GM12878 (cell line): ENCODE measurements around the gene CARD10. TPM values are rescaled to one million over a fixed set of nuclear protein-coding genes. Genes with fewer than 3 reads are reported as not detected.

Experiments used
- ATAC-seq: fragments of 200-7000 bp; cut with Tn5 transposase; 3 replicates; pipeline ENCODE4 v1.9.1; 2020; ENCODE audit warnings: mild to moderate bottlenecking, moderate library complexity
- Bru-seq: library from RNA; stranded (reverse); fragments of 400-500 nt; gene quantifications from one replicate; lab custom pipeline; 2021; lab: Mats Ljungman, UMichigan
- BruChase-seq, 2 experiments: library from RNA; stranded (reverse); fragments of 400-500 nt; gene quantifications; one replicate each; lab custom pipeline; 2021; lab: Mats Ljungman, UMichigan
- BruUV-seq: library from RNA; stranded (reverse); fragments of 400-500 nt; replicated peaks from 2 replicates; lab custom pipeline; 2021; lab: Mats Ljungman, UMichigan
- CTCF ChIA-PET: fragments of 300-600 bp; sonication (Branson Sonifier 250); formaldehyde crosslinking; extraction: SDS; loops from one replicate; lab custom pipeline; 2021; ENCODE audit warnings: inconsistent platforms; lab: Yijun Ruan, JAX
- POLR2A ChIA-PET: fragments of 350-600 bp; formaldehyde crosslinking; extraction: SDS; loops from one replicate; lab custom pipeline; 2021; ENCODE audit warnings: inconsistent platforms; lab: Charles Lee
- RAD21 ChIA-PET: fragments of 300-600 bp; sonication (Branson Sonifier 250); formaldehyde crosslinking; loops from one replicate; lab custom pipeline; 2023; ENCODE audit warnings: antibody characterized with exemption; ENCODE audit not compliant: unreplicated experiment; lab: Charles Lee
- SMC1A ChIA-PET: fragments of 300-600 bp; sonication (Branson Sonifier 250); formaldehyde crosslinking; loops from one replicate; lab custom pipeline; 2023; ENCODE audit not compliant: unreplicated experiment, uncharacterized antibody; lab: Charles Lee
- DNase-seq: peaks from one replicate; pipeline ENCODE4 v3.0.0-alpha.2; 2011; ENCODE audit warnings: low read depth, low spot score
- FAIRE-seq: peaks from 3 replicates; lab custom pipeline; 2011; peaks lifted over from hg19 to GRCh38; lab: Jason Lieb, UNC
- H2AFZ ChIP-seq: 2 replicates; pipeline ENCODE4 v1.6.0; 2011; ENCODE audit warnings: low read depth, low read length, control low read depth; ENCODE audit not compliant: control insufficient read depth
- H3K27ac ChIP-seq: 2 replicates; pipeline ENCODE4 v1.5.1; 2011; ENCODE audit warnings: control low read depth; ENCODE audit not compliant: control insufficient read depth, insufficient read depth
- H3K27me3 ChIP-seq, 2 experiments: replicated peaks in 1 of 2; 2 replicates each; pipeline versions ENCODE4 v1.6.0 to v1.6.1; 2011; ENCODE audit warnings: low read length in 1 of 2; ENCODE audit not compliant: control insufficient read depth in 2 of 2, insufficient read depth in 2 of 2
- H3K36me3 ChIP-seq, 2 experiments: 2 replicates each; pipeline ENCODE4 v1.5.1; 2011; ENCODE audit warnings: low read length in 1 of 2; ENCODE audit not compliant: control insufficient read depth in 2 of 2, insufficient read depth in 2 of 2
- H3K4me1 ChIP-seq: 2 replicates; pipeline ENCODE4 v1.6.1; 2011; ENCODE audit warnings: mild to moderate bottlenecking, low read length, moderate library complexity, mixed read lengths; ENCODE audit not compliant: control insufficient read depth, insufficient read depth
- H3K4me2 ChIP-seq: 2 replicates; pipeline ENCODE4 v1.6.0; 2011; ENCODE audit warnings: control low read depth; ENCODE audit not compliant: control insufficient read depth, insufficient read depth
- H3K4me3 ChIP-seq: fragments of 200-600 bp; sonication (generic); 2 replicates; pipeline ENCODE4 v1.5.1; 2016
- H3K79me2 ChIP-seq: 2 replicates; pipeline ENCODE4 v1.6.0; 2011; ENCODE audit warnings: low read length; ENCODE audit not compliant: control insufficient read depth, insufficient read depth
- H3K9ac ChIP-seq: 2 replicates; pipeline ENCODE4 v1.8.0; 2011; ENCODE audit warnings: low read length, control low read depth, mixed read lengths; ENCODE audit not compliant: control insufficient read depth, insufficient read depth
- H3K9me3 ChIP-seq: replicated peaks from 3 replicates; pipeline ENCODE4 v1.5.1; 2011; ENCODE audit warnings: mild to moderate bottlenecking, low read length; ENCODE audit not compliant: control insufficient read depth, insufficient read depth
- H4K20me1 ChIP-seq: 2 replicates; pipeline ENCODE4 v1.6.0; 2011; ENCODE audit not compliant: control insufficient read depth, insufficient read depth
- BHLHE40 ChIP-seq, 2 experiments: fragments of 450-650 bp in 1 of 2; IDR thresholded peaks; 2 replicates each; pipeline ENCODE4 v1.6.1; 2011 to 2017; ENCODE audit warnings: low read depth in 2 of 2, borderline replicate concordance in 1 of 2, improper control_type of control experiment in 1 of 2, low read length in 1 of 2, mild to moderate bottlenecking in 1 of 2
- BMI1 ChIP-seq: fragments of 450-650 bp; IDR thresholded peaks from 2 replicates; pipeline ENCODE4 v1.6.1; 2016; ENCODE audit warnings: mild to moderate bottlenecking, moderate library complexity, borderline replicate concordance
- EGR1 ChIP-seq, 2 experiments: IDR thresholded peaks; 1 replicate in 1 of 2; 2 replicates in 1 of 2; pipeline ENCODE4 v1.6.1; 2011 to 2012; ENCODE audit warnings: low read depth in 2 of 2, low read length in 2 of 2, borderline replicate concordance in 1 of 2, mild to moderate bottlenecking in 1 of 2, moderate library complexity in 1 of 2
- HDAC2 ChIP-seq: fragments of 200-600 bp; sonication (generic); IDR thresholded peaks from 2 replicates; pipeline ENCODE4 v1.6.1; 2017
- IKZF1 ChIP-seq: fragments of 450-650 bp; conservative IDR thresholded peaks from 2 replicates; pipeline ENCODE4 v1.6.1; 2017; ENCODE audit warnings: antibody characterized with exemption, mild to moderate bottlenecking
- MXI1 ChIP-seq: fragments of 150-350 bp; IDR thresholded peaks from 2 replicates; pipeline ENCODE4 v1.6.1; 2011; ENCODE audit warnings: low read depth, mild to moderate bottlenecking, inconsistent platforms, low read length, improper control_type of control experiment
- NBN ChIP-seq: fragments of 450-650 bp; IDR thresholded peaks from 2 replicates; pipeline ENCODE4 v1.6.1; 2016
- NR2F1 ChIP-seq: fragments of 450-650 bp; conservative IDR thresholded peaks from 2 replicates; pipeline ENCODE4 v1.6.1; 2017; ENCODE audit warnings: mild to moderate bottlenecking
- POLR2A ChIP-seq: IDR thresholded peaks from 2 replicates; pipeline ENCODE4 v1.6.1; 2011; ENCODE audit warnings: low read depth, mild to moderate bottlenecking, low read length
- SIN3A ChIP-seq: IDR thresholded peaks from 2 replicates; pipeline ENCODE4 v1.6.1; 2012; ENCODE audit warnings: low read depth, low read length, improper control_type of control experiment
- WGBS: methylation state at CpG from one replicate; pipeline ENCODE4 v1.1.6; 2016; ENCODE audit warnings: low lambda C conversion rate; ENCODE audit not compliant: insufficient replicate concordance, insufficient coverage; ENCODE audit errors: missing lambda C conversion rate; 5-methylcytosine and 5-hydroxymethylcytosine counted together
- in situ Hi-C: fragments of 300-500 bp; cut with MboI; formaldehyde crosslinking; loops from 9 replicates; pipeline ENCODE4 v1.14.3; 2018; ENCODE audit warnings: mixed read lengths
- intact Hi-C: fragments of 100-400 bp; cut with micrococcal nuclease; formaldehyde crosslinking; loops from one replicate; pipeline ENCODE4 v1.14.2; 2022; ENCODE audit not compliant: unreplicated experiment
- long read RNA-seq, 2 experiments: library from polyadenylated mRNA; unstranded; transcript quantifications; one replicate each; pipeline ENCODE4 v2.0.0, GENCODE V29; 2019 to 2020
- polyA minus RNA-seq, 3 experiments: library from RNA; depleted of rRNA, polyadenylated mRNA; stranded (reverse); fragments of >200 nt; gene quantifications; 2 replicates each; pipeline ENCODE4 v1.2.3, GENCODE V29; 2011
- polyA plus RNA-seq, 11 experiments: library from polyadenylated mRNA; depleted of rRNA in 4 of 11; unstranded in 6 of 11; stranded (reverse) in 5 of 11; fragments of >200 nt; fragmentation: Nextera tagmentation in 4 of 11; fragmentation: Illumina TruSeq in 1 of 11; extraction: Ambion mirVana in 4 of 11; extraction: Trizol in 1 of 11; gene quantifications; 1 replicate in 1 of 11; 2 replicates in 10 of 11; pipeline versions ENCODE4 v1.2.1 to v1.2.3, GENCODE V29; 2011 to 2016; ENCODE audit warnings: inconsistent platforms in 2 of 11, missing spikeins in 2 of 11, low read depth in 1 of 11
- total RNA-seq, 4 experiments: library from RNA; depleted of rRNA in 3 of 4; stranded (reverse); fragments of >200 nt in 3 of 4; fragmentation: Illumina TruSeq in 1 of 4; extraction: Trizol in 1 of 4; gene quantifications; 2 replicates each; pipeline versions ENCODE4 v1.2.1 to v1.2.3, GENCODE V29; 2013 to 2021
- TF ChIP-seq, protein P1 (sequence below): fragments of 450-650 bp; IDR thresholded peaks from 2 replicates; pipeline ENCODE4 v1.6.1; 2017; ENCODE audit warnings: borderline replicate concordance
- TF ChIP-seq, protein P2 (sequence below): fragments of 450-650 bp; IDR thresholded peaks from 2 replicates; pipeline ENCODE4 v1.6.1; 2017; ENCODE audit warnings: mild to moderate bottlenecking, low read depth, inconsistent platforms; ENCODE audit not compliant: poor library complexity, severe bottlenecking

The CARD10 gene, protein sequence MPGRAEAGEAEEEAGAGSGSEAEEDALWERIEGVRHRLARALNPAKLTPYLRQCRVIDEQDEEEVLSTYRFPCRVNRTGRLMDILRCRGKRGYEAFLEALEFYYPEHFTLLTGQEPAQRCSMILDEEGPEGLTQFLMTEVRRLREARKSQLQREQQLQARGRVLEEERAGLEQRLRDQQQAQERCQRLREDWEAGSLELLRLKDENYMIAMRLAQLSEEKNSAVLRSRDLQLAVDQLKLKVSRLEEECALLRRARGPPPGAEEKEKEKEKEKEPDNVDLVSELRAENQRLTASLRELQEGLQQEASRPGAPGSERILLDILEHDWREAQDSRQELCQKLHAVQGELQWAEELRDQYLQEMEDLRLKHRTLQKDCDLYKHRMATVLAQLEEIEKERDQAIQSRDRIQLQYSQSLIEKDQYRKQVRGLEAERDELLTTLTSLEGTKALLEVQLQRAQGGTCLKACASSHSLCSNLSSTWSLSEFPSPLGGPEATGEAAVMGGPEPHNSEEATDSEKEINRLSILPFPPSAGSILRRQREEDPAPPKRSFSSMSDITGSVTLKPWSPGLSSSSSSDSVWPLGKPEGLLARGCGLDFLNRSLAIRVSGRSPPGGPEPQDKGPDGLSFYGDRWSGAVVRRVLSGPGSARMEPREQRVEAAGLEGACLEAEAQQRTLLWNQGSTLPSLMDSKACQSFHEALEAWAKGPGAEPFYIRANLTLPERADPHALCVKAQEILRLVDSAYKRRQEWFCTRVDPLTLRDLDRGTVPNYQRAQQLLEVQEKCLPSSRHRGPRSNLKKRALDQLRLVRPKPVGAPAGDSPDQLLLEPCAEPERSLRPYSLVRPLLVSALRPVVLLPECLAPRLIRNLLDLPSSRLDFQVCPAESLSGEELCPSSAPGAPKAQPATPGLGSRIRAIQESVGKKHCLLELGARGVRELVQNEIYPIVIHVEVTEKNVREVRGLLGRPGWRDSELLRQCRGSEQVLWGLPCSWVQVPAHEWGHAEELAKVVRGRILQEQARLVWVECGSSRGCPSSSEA
- total RNA-seq (2013; cell fraction: nucleolus; rRNA removed): not detected in 2 replicates
- total RNA-seq (2014; rRNA removed) (not detected in 2 replicates), total RNA-seq (2014; rRNA removed; fragmentation: Illumina TruSeq; extraction: Trizol) (not detected in 2 replicates), total RNA-seq (2021) (0.08 and 0.21 TPM in 2 replicates), polyA plus RNA-seq (2011; rRNA removed) (0.04 and 0.10 TPM in 2 replicates), polyA plus RNA-seq (2014; fragmentation: Illumina TruSeq; extraction: Trizol) (not detected in 2 replicates), polyA plus RNA-seq (2014; fragmentation: Nextera tagmentation; extraction: Ambion mirVana) (not detected), polyA plus RNA-seq (2014; rRNA removed) (0.10 TPM in 1 of 2 replicates, not detected in the other), polyA plus RNA-seq (2016; fragmentation: Nextera tagmentation; extraction: Ambion mirVana) (not detected), polyA minus RNA-seq (2011; rRNA and poly(A)+ RNA removed) (0.10 TPM in 1 of 2 replicates, not detected in the other), Bru-seq, nascent RNA (percentile 6 among the genes with signal in this experiment), BruChase-seq, experiment 1, labeled RNA remaining after a 6-hour chase (percentile 9 among the genes with signal in this experiment), BruChase-seq, experiment 2, labeled RNA remaining after a 2-hour chase (percentile 10 among the genes with signal in this experiment)
- polyA plus RNA-seq (2011; ENCODE audit: low read depth): not detected
- polyA plus RNA-seq (2011; cell fraction: cytosol; rRNA removed): 0.10 and 0.16 TPM in 2 replicates
- 0.48 and 0.61 TPM in 2 replicates for polyA plus RNA-seq (2011; cell fraction: nucleus; rRNA removed)
- not detected in 2 replicates for polyA plus RNA-seq (2012)
- not detected in 2 replicates for polyA minus RNA-seq (2011; cell fraction: cytosol; rRNA and poly(A)+ RNA removed)
- 0.12 and 0.57 TPM in 2 replicates for polyA minus RNA-seq (2011; cell fraction: nucleus; rRNA and poly(A)+ RNA removed)
- long read RNA-seq, experiment 1: 0 reads
- long read RNA-seq, experiment 2: 0 reads

DNA sequence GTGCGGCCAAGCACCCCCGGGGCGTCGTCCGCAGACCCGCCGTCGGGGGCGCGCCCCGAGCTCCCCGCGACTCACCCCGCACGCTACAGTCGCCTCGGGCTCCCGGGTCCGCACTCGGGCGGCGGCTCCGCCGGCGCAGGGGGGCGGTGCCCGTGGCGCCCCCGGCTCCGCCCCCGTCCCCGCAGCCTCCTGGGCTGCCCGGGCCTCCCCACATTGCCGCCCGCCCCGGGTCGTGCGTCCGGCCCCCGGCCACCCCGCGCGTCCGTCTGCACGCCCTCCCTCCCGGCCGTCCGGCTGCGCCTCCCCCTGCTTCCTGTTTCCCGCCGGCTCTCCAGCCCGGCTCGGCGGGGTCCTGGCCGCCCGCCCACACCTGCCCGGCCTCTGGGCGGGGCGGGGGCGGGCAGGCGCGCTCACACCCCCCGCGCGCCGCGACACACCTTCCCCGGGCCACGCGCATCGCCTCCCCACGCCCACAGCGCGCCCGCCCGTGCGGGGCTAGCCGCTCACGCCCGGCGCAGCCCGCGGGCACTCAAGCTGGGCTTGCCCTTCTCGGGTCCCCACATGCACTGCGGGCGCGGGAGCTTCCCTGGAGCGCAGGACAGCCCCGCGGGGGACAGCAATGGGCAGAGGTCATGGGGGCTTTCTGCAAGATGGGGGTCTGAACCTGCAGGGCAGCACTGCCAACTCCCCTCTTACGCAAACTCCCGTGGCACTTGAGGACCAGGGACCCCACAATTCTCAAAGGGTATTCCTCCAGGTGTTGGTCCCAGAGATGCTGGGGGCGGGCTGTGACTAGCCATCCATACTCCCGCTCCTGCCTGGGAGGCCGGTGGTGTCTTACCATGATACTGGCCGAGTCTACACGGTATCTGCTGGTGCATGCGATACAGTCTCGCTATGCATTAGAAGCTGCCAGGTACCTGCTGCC is at the start of gene CARD10:
TSS of gene CARD10 (minus strand) at position 148 of the 928 bp plus-strand sequence. CDS start 215 bp downstream, outside the sequence.
- FAIRE-seq (no peak), ATAC-seq (peak; percentile 32; the same call in 1 of the 3 replicates), DNase-seq (no peak)
- H3K9me3 ChIP-seq: no peaks in the 10 kb centered on the region
- POLR2A ChIA-PET: no interaction called here
- H3K27ac ChIP-seq: no peak within 1 kb of the TSS
- H3K27me3 ChIP-seq: peaks cover 7 to 11% of the 10 kb centered on the region in 2 experiments; a peak in 3 of 4 replicates
- no peaks in the 10 kb centered on the region for H3K36me3 ChIP-seq
- SMC1A ChIA-PET: no interaction called here
- WGBS: 25% methylated on average over 37 of the region's 99 CpGs
- H4K20me1 ChIP-seq: no peaks in the 10 kb centered on the region
- H3K79me2 ChIP-seq: no peaks in the 10 kb centered on the region
- H3K9ac ChIP-seq: no peak within 1 kb of the TSS
- H3K4me2 ChIP-seq: peak within 1 kb of the TSS; percentile 44; the same call in 1 of the 2 replicates
- no peak within 1 kb of the TSS for H2AFZ ChIP-seq
- CTCF ChIA-PET: no interaction called here
- RAD21 ChIA-PET: no interaction called here
- intact Hi-C loops (no loop called here), in situ Hi-C loops (no loop called here)
- no TSS peak for BruUV-seq
- H3K4me1 ChIP-seq: no peaks in the 10 kb centered on the region
- H3K4me3 ChIP-seq: no peak within 1 kb of the TSS
- TF ChIP-seq POLR2A (no peak), IKZF1 (peak; percentile 35; the same call in 1 of the 2 replicates), SIN3A (no peak), NBN (no peak), HDAC2 (no peak), MXI1 (no peak), NR2F1 (0 out of 2 replicates have a peak, but pooled peaks have one; percentile 30), BHLHE40 (IDR thresholded peaks at IDR 0.05; ENCODE audit: borderline replicate concordance in 1 of 2, low read depth in 2 of 2, low read length in 1 of 2) (peak in 1 of 2 experiments; percentile 42; a peak in 1 of 4 replicates), EGR1 (IDR thresholded peaks at IDR 0.05; ENCODE audit: borderline replicate concordance in 1 of 2, low read depth in 2 of 2, low read length in 2 of 2) (no peak), BMI1 (no peak)
- TF ChIP-seq, protein P1, sequence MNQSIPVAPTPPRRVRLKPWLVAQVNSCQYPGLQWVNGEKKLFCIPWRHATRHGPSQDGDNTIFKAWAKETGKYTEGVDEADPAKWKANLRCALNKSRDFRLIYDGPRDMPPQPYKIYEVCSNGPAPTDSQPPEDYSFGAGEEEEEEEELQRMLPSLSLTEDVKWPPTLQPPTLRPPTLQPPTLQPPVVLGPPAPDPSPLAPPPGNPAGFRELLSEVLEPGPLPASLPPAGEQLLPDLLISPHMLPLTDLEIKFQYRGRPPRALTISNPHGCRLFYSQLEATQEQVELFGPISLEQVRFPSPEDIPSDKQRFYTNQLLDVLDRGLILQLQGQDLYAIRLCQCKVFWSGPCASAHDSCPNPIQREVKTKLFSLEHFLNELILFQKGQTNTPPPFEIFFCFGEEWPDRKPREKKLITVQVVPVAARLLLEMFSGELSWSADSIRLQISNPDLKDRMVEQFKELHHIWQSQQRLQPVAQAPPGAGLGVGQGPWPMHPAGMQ: no peak
- TF ChIP-seq, protein P2, sequence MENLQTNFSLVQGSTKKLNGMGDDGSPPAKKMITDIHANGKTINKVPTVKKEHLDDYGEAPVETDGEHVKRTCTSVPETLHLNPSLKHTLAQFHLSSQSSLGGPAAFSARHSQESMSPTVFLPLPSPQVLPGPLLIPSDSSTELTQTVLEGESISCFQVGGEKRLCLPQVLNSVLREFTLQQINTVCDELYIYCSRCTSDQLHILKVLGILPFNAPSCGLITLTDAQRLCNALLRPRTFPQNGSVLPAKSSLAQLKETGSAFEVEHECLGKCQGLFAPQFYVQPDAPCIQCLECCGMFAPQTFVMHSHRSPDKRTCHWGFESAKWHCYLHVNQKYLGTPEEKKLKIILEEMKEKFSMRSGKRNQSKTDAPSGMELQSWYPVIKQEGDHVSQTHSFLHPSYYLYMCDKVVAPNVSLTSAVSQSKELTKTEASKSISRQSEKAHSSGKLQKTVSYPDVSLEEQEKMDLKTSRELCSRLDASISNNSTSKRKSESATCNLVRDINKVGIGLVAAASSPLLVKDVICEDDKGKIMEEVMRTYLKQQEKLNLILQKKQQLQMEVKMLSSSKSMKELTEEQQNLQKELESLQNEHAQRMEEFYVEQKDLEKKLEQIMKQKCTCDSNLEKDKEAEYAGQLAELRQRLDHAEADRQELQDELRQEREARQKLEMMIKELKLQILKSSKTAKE: no peak
